OCI-LY3 (cell line): ENCODE measurements around the gene RARG.
"Not testable (repeated sequence)": the region's sequence is repeated elsewhere in the genome, so short reads cannot be mapped to it uniquely, and the experiment has no call there.

Source experiments
- H2AFZ ChIP-seq: fragments of 200-600, 300-600 bp; shearing (Covaris generic); 2 replicates; pipeline ENCODE4 v1.6.0; 2014; ENCODE audit warnings: antibody characterized with exemption, low read depth, low read length
- H3K27ac ChIP-seq: fragments of 200-600, 300-600 bp; sonication (generic); 2 replicates; pipeline ENCODE4 v1.5.1; 2014; ENCODE audit warnings: mild to moderate bottlenecking, low read length, moderate library complexity, mixed read lengths
- H3K27me3 ChIP-seq: fragments of 200-600, 300-600 bp; sonication (generic); 2 replicates; pipeline ENCODE4 v1.6.1; 2014; ENCODE audit warnings: low read depth, low read length, mixed read lengths
- H3K36me3 ChIP-seq: fragments of 200-600, 300-600 bp; sonication (generic); replicated peaks from 2 replicates; pipeline ENCODE3; 2014; ENCODE audit warnings: low read depth, low read length, mixed read lengths
- H3K4me1 ChIP-seq: fragments of 300-600, 200-600 bp; sonication (generic); 2 replicates; pipeline ENCODE4 v1.6.1; 2014; ENCODE audit warnings: low read length, mixed read lengths
- H3K4me2 ChIP-seq: fragments of 200-600, 300-600 bp; sonication (generic); 2 replicates; pipeline ENCODE4 v1.6.1; 2014; ENCODE audit warnings: low read length, mixed read lengths
- H3K4me3 ChIP-seq: fragments of 300-600, 200-600 bp; sonication (generic); 2 replicates; pipeline ENCODE4 v1.5.1; 2014; ENCODE audit warnings: antibody characterized with exemption, mild to moderate bottlenecking, low read length, moderate library complexity
- H3K79me2 ChIP-seq: fragments of 300-600, 200-600 bp; shearing (Covaris generic); 2 replicates; pipeline ENCODE4 v1.6.1; 2014; ENCODE audit warnings: mild to moderate bottlenecking, low read length, mixed read lengths
- H3K9ac ChIP-seq: fragments of 300-600, 200-600 bp; shearing (Covaris generic); 2 replicates; pipeline ENCODE4 v1.6.0; 2014; ENCODE audit warnings: mild to moderate bottlenecking, low read length, moderate library complexity
- H3K9me3 ChIP-seq: fragments of 200-600, 300-600 bp; shearing (Covaris generic); 2 replicates; pipeline ENCODE4 v1.6.1; 2014; ENCODE audit warnings: low read length, mixed read lengths; ENCODE audit not compliant: insufficient read depth
- H4K20me1 ChIP-seq: fragments of 200-600, 300-600 bp; sonication (generic); 2 replicates; pipeline ENCODE4 v1.6.1; 2016; ENCODE audit warnings: low read length, mixed read lengths; ENCODE audit not compliant: insufficient read depth
- CTCF ChIP-seq: fragments of 200-600, 300-600 bp; sonication (generic); IDR thresholded peaks from 2 replicates; pipeline ENCODE4 v1.5.1; 2014; ENCODE audit warnings: antibody characterized with exemption, low read length, low read depth
- EZH2phosphoT487 ChIP-seq: fragments of 200-600 bp; shearing (Covaris generic); IDR thresholded peaks from 2 replicates; pipeline ENCODE4 v1.6.1; 2018; ENCODE audit warnings: antibody characterized with exemption, mixed run types, low read depth

The RARG gene

GRCh38 chr12:53170876-53171724, 60.9 kb downstream of the RARG start:
- no peaks in the 10 kb centered on the region for H3K9me3 ChIP-seq
- H4K20me1 ChIP-seq = no peaks in the 10 kb centered on the region
- no peaks in the 10 kb centered on the region for H3K36me3 ChIP-seq
- H3K4me2 ChIP-seq = no peak overlapping the region
- TF ChIP-seq EZH2phosphoT487 (no peak), CTCF (no peak)
- peaks cover 11% of the 10 kb centered on the region for H3K4me1 ChIP-seq
- no peak overlapping the region for H3K9ac ChIP-seq
- H3K27me3 ChIP-seq = no peaks in the 10 kb centered on the region
- no peak overlapping the region for H3K4me3 ChIP-seq
- no peak overlapping the region for H2AFZ ChIP-seq
- H3K79me2 ChIP-seq = no peaks in the 10 kb centered on the region
- H3K27ac ChIP-seq = no peak overlapping the region

DNA sequence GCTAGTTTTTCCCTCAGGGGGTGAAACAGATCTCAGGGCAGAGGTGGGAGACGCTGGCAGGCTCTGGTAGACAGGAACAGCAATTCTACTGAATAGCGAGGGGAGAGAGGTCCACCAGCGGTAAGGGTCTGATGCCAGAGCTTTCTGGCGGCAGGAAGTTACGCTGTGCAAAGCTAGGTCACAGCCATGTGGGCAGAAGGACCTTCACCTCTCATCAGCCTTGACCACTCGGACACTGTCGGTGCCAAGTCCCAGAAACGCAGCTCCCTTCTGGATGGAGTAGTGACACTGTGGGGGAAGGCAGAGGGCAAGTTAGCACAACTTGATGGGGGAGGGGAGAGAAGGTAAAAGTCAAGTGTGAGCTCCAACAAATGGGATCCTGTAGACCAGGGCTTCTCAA, 61.8 kb downstream of the RARG start:
- no peaks in the 10 kb centered on the region for H3K27me3 ChIP-seq

DNA sequence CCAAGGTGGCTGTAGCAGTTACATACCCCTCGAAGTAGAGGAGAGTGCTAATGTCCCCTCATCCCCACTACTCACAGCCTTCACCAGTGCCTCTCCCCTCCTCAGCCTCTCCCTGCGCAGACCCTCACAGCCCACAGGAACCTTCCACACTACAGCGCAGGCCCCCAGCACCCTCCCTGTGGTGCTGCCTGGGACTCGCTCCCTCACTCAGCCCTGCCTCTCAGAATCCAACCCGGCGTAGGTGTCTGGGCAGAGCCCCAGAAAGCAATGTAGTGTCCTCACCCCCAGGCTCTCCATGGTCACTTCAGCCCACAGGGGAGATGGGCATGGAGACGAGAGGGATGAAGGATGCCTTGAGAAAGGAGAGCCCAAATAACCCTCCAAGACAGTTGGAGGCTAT, 62.4 kb downstream of the RARG start:
- Histone ChIP-seq H3K79me2 (no peaks in the 10 kb centered on the region), H3K4me1 (no peaks in the 10 kb centered on the region), H3K9me3 (no peaks in the 10 kb centered on the region), H4K20me1 (no peaks in the 10 kb centered on the region), H3K9ac (no peak overlapping the region), H3K27ac (no peak overlapping the region), H3K4me3 (no peak overlapping the region), H3K36me3 (no peaks in the 10 kb centered on the region), H3K27me3 (no peaks in the 10 kb centered on the region), H3K4me2 (no peak overlapping the region), H2AFZ (no peak overlapping the region)
- TF ChIP-seq CTCF (no peak), EZH2phosphoT487 (no peak)

More for the DNA sequence above, 61.8 kb downstream of the RARG start:
- Histone ChIP-seq H3K36me3 (no peaks in the 10 kb centered on the region), H3K4me2 (no peak overlapping the region), H4K20me1 (no peaks in the 10 kb centered on the region), H3K4me3 (no peak overlapping the region), H3K27ac (no peak overlapping the region), H2AFZ (no peak overlapping the region), H3K9ac (no peak overlapping the region), H3K9me3 (no peaks in the 10 kb centered on the region), H3K79me2 (no peaks in the 10 kb centered on the region), H3K4me1 (peaks cover 2% of the 10 kb centered on the region)
- TF ChIP-seq EZH2phosphoT487 (no peak), CTCF (no peak)

- H3K27ac ChIP-seq = no peak overlapping the region
- H3K79me2 ChIP-seq = no peaks in the 10 kb centered on the region
- H3K27me3 ChIP-seq = no peaks in the 10 kb centered on the region
- no peak overlapping the region for H2AFZ ChIP-seq
- no peaks in the 10 kb centered on the region for H3K9me3 ChIP-seq
- TF ChIP-seq EZH2phosphoT487 (no peak), CTCF (no peak)
- no peak overlapping the region for H3K9ac ChIP-seq
- H3K4me2 ChIP-seq = no peak overlapping the region
- H3K4me3 ChIP-seq = no peak overlapping the region
- no peaks in the 10 kb centered on the region for H4K20me1 ChIP-seq
- H3K36me3 ChIP-seq = no peaks in the 10 kb centered on the region
- no peaks in the 10 kb centered on the region for H3K4me1 ChIP-seq
These were observed 65.2 kb downstream of the RARG start for GRCh38 chr12:53166837-53167236.

- not testable (repeated sequence) for H3K36me3 ChIP-seq, H3K4me1 ChIP-seq, H3K9me3 ChIP-seq, H3K27ac ChIP-seq, H3K4me3 ChIP-seq, H3K27me3 ChIP-seq, H2AFZ ChIP-seq, H3K9ac ChIP-seq, H3K79me2 ChIP-seq, H3K4me2 ChIP-seq, H4K20me1 ChIP-seq
These were observed 69.0 kb downstream of the RARG start for GRCh38 chr12:53163008-53163407.
